ENCODE measurements around the gene HNRNPC.
"Not testable (repeated sequence)": the region's sequence is repeated elsewhere in the genome, so short reads cannot be mapped to it uniquely, and the experiment has no call there.

Gene HNRNPC

DNA sequence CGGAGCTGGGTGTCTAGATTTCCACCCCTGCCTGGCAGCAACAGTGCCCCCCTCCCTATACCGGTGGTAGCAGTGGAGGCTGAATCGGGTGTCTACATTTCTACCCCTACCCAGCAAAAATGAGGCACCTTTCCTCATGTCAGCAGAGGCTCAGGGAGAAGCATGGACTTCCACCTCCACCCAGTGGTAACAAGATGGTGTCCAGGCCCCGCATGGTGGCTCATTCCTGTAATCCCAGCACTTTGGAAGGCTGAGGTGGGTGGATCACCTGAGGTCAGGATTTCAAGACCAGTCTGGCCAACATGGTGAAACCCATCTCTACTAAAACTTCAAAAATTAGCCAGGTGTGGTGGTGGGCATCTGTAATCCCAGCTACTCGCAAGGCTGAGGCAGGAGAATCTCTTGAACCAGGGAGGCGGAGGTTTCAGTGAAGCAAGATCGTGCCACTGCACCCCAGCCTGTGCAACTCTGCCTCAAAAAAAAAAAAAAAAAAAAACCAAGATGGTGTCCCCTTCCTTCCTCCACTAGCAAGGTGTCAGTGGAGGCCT is 77.9 kb downstream of the HNRNPC start:
- DNase-seq: no peak

DNA sequence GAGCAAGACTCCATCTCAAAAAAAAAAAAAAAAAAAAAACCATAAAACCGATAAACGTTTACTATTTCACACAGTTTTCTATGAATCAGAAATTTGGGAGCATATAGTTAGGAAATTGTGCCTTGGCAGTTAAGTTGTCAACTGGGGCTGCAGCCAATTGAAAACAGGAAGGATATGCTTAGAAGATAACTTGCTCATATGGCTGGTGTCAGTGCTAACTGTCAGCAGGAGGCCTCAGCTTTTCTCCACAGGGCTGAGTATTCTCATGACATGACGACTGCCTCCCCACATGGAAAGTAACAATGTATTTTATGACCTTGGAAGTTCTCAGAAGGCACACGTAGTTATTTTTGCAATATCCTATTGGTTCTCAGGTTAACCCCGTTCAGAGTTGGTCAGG is 83.8 kb downstream of the HNRNPC start:
- no peak for DNase-seq

DNA sequence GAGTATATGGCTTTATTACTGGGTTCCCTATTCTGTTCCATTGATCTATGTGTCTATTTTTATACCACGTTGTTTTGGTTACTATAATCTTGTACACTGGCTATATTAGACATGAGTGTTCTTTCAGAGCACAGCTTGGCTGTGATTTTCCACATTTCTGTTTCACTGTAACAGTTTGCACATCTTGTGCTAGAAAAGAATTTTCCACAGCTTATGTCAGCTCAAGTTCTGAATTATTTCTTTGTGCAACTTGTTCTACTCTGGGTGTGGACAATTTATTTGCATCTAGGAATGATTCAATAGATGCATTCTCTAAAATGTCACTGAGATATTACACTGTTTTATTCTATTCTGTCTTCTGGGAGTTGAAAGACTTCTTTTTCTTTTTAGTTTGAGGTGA is 85.0 kb downstream of the HNRNPC start:
- no peak for DNase-seq

DNA sequence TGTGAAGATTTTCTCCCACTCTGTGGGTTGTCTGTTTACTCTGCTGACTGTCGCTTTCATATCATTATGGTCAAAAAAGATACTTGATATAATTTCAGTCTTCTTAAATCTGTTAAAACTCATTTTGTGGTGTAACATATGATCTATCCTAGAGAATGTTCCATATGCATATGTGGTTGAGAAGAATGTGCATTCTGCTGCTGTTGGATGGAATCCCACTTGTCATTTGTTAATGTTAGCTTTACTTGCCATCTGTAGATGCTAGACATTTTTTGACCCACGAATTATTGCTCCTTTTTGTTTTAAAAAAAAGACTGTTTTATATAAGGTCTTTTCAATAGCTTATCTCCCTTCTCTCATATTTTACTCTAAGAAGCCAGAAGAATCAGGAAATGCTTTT is 87.1 kb downstream of the HNRNPC start:
- no peak for DNase-seq

GRCh38 chr14:21171128-21171527 is 98.1 kb downstream of the HNRNPC start:
- DNase-seq: no peak

- DNase-seq: no peak
These were observed 99.7 kb downstream of the HNRNPC start for GRCh38 chr14:21169573-21169972.

GRCh38 chr14:21168055-21168454 is 101.2 kb downstream of the HNRNPC start:
- DNase-seq: no peak

DNA sequence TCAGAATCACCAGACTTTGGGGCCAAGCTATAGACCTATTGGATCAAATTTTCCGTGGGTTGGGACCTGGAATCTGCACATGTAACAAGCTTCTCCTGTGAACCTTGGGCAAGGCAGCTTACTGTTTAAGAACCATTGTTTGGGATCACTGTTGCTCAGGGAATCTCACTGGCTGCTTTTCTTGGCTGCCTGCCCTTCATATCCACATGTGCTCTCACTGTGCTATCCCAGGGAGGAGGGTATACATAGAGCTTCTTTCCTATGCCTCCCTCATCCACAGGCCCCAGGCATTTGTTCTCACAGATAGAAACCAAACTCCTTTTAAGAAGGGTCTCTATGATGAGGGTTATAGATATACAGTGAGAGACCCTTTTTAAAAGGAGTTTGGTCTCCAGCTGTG is 103.6 kb downstream of the HNRNPC start:
- not testable (repeated sequence) for DNase-seq

DNA sequence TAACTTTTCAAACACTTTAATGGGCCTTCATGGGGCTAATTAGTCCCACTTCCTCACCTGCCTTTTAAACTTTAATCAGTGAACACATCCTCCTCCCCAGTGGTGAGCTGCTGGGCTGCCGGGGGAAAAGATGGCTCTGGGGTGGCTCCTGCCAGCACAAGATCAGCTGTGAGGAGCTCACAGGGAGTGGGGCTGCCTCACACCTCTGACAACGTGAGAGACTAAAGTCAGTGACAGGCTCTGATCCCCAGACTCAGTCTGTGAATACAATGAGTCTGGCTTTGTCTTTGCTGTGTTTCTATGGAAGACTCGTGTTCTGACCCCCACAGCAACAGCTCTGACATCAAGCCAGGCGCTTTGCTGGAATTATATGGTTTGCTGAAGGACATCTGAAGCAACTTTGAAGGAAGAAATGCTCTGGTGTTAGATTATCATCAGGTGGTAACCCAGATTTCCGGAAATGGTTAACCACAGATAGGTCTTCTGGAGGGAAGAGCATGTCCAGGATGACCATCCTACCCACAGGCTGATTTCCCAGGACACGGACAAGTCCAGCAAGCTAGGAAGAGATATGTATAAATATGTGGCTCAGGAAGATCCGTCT is 104.1 kb downstream of the HNRNPC start:
- not testable (repeated sequence) for DNase-seq

DNA sequence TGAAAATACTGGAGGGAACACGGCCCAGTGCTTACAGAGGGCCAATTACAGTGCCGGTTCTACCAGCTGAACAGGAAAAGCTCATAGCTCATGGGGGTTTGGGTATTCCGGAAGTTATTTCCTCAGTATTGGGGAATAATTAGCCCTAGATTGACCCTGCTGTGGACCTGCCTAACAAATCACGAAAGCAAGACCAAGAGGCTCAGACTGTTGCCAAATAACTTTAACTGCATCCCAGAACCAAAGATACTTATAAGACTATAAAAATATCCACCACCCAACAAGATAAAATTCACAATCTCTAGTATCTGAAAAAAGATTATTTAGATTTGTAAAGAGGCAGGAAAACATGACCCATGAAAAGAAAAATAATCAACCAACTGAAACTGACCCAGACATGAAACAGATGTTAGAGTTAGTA is 105.4 kb downstream of the HNRNPC start:
- DNase-seq: no peak

- no peak for DNase-seq
These were observed 107.2 kb downstream of the HNRNPC start for GRCh38 chr14:21162081-21162480.

DNA sequence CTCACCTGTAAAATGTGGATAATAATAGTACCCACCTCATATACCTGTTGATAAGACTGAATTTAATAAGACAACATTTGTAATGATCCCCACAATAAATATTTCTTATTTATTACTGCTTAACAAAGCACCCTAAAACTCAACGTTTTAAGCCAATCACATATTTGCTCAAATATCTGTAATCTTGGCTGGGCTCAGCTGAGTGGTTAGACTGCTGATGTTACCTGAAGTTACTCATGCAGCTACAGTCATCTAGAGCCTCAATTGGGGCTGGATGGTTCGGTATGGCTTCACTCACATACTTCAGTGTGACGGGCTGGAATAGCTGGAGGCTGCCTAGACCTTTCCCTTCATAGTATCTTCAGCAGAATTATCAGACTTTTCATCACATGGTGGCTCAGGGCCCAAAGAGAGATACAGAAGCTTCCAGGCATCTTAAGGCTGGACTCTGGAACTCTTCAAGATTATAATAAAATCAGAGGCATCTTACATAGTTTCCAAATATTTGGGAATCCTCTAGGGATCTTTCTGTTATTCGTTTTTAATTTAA is 109.1 kb downstream of the HNRNPC start:
- no peak for DNase-seq
